ENCODE data around the gene RAB44. TPM values are rescaled to one million over a fixed set of nuclear protein-coding genes. Genes with fewer than 3 reads are reported as not detected.

RAB44 gene
- total and polyA plus RNA-seq, 9 of the 15 experiments (the other 6 are each of a cell fraction or from before 2014, with no cell fraction given) = not detected

GRCh38 chr6:36659271-36659670 is 38.4 kb upstream of the RAB44 start:
- Histone ChIP-seq H4K20me1 (replicated peaks; ENCODE audit: control insufficient read depth, insufficient read depth, low read length) (peaks cover 7% of the 10 kb centered on the region; the same call in 1 of the 2 replicates), H2AFZ (ENCODE audit: low read depth, low read length) (no peak overlapping the region), H3K4me2 (ENCODE audit: insufficient read depth, low read length) (no peak overlapping the region), H3K9me3 (replicated peaks; ENCODE audit: control insufficient read depth, insufficient read depth, low read depth, low read length) (no peaks in the 10 kb centered on the region), H3K27ac (ENCODE audit: extremely low read depth, low read depth, low read length) (no peak overlapping the region), H3K36me3 (ENCODE audit: control insufficient read depth, insufficient read depth, low read length) (no peaks in the 10 kb centered on the region), H3K27me3 (ENCODE audit: control insufficient read depth in 2 of 2, insufficient read depth in 2 of 2, low read length in 2 of 2) (peaks cover 32 to 55% of the 10 kb centered on the region in 2 experiments; a peak in 4 of 5 replicates), H3K9ac (ENCODE audit: insufficient read depth in 1 of 2, low read depth in 2 of 2, low read length in 2 of 2) (no peak overlapping the region), H3K9me1 (ENCODE audit: control insufficient read depth, insufficient read depth, low read length) (no peaks in the 10 kb centered on the region), H3K4me3 (no peak overlapping the region), H3K4me1 (replicated peaks in 1 of 2; ENCODE audit: control insufficient read depth in 2 of 2, insufficient read depth in 2 of 2, low read length in 2 of 2) (peaks cover 7 to 15% of the 10 kb centered on the region in 2 experiments; a peak in 4 of 5 replicates), H3K79me2 (ENCODE audit: control insufficient read depth, insufficient read depth, low read length) (no peaks in the 10 kb centered on the region)
- in situ Hi-C loops (cut with MboI) = no loop called here
- DNase-seq (ENCODE audit: extremely low read depth in 1 of 4, low spot score in 3 of 4) (no peak), FAIRE-seq (no peak), ATAC-seq (no peak)
- POLR2A ChIA-PET = interaction anchor here (0.7 to 1.5 kb wide), 2 partner anchors 9 to 11 kb away, joined by 3 to 4 read pairs; no protein-coding TSS in a partner anchor
- no TSS peak for BruUV-seq (replicated peaks)
- 4% methylated on average over 1 of the region's 1 CpG for WGBS (ENCODE audit: insufficient coverage, low coverage, missing lambda C conversion rate)
- CTCF ChIA-PET (ENCODE audit: low intra/inter-chr PET ratio) = no interaction called here
- intact Hi-C loops (cut with micrococcal nuclease) = no loop called here
- 0 out of 4 replicates have a peak, but pooled peaks of 1 of the 2 experiments have one; percentile 16 for TF ChIP-seq FOXA3 (CRISPR knock-in tag; conservative IDR thresholded peaks at IDR 0.05 in 1 of 2, IDR thresholded peaks at IDR 0.05 in 1 of 2)
- no peak for TF ChIP-seq PURB (CRISPR knock-in tag; IDR thresholded peaks at IDR 0.05; ENCODE audit: low read depth)
- 0 out of 2 replicates have a peak, but pooled peaks have one; percentile 14 for TF ChIP-seq USF1 (CRISPR knock-in tag; IDR thresholded peaks at IDR 0.05)

Data from K562 (cell line).